Measurements from ENCODE around the gene ZMYND11. TPM values are rescaled to one million over a fixed set of nuclear protein-coding genes. Genes with fewer than 3 reads are reported as not detected.

The ZMYND11 gene
- total and polyA plus RNA-seq, 8 donors = 58.9 to 128 (median 119) TPM

- no peaks in the 10 kb centered on the region for H3K36me3 ChIP-seq
- TF ChIP-seq, protein P1, sequence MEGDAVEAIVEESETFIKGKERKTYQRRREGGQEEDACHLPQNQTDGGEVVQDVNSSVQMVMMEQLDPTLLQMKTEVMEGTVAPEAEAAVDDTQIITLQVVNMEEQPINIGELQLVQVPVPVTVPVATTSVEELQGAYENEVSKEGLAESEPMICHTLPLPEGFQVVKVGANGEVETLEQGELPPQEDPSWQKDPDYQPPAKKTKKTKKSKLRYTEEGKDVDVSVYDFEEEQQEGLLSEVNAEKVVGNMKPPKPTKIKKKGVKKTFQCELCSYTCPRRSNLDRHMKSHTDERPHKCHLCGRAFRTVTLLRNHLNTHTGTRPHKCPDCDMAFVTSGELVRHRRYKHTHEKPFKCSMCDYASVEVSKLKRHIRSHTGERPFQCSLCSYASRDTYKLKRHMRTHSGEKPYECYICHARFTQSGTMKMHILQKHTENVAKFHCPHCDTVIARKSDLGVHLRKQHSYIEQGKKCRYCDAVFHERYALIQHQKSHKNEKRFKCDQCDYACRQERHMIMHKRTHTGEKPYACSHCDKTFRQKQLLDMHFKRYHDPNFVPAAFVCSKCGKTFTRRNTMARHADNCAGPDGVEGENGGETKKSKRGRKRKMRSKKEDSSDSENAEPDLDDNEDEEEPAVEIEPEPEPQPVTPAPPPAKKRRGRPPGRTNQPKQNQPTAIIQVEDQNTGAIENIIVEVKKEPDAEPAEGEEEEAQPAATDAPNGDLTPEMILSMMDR (IDR thresholded peaks at IDR 0.05) = no peak
- peaks cover 0 to 25% of the 10 kb centered on the region in 2 donors for H3K27me3 ChIP-seq
- H3K9me3 ChIP-seq = no peaks in the 10 kb centered on the region
- no peak for ATAC-seq
- DNase-seq = no peak
- intact Hi-C loops (cut with DNase I) = no loop called here
- H3K27ac ChIP-seq = no peak overlapping the region
- peaks cover 0 to 21% of the 10 kb centered on the region in 2 donors for H3K4me1 ChIP-seq
- H3K4me3 ChIP-seq = no peak overlapping the region
These were observed 5.4 kb upstream of the ZMYND11 start for GRCh38 chr10:129810-130209.

DNA sequence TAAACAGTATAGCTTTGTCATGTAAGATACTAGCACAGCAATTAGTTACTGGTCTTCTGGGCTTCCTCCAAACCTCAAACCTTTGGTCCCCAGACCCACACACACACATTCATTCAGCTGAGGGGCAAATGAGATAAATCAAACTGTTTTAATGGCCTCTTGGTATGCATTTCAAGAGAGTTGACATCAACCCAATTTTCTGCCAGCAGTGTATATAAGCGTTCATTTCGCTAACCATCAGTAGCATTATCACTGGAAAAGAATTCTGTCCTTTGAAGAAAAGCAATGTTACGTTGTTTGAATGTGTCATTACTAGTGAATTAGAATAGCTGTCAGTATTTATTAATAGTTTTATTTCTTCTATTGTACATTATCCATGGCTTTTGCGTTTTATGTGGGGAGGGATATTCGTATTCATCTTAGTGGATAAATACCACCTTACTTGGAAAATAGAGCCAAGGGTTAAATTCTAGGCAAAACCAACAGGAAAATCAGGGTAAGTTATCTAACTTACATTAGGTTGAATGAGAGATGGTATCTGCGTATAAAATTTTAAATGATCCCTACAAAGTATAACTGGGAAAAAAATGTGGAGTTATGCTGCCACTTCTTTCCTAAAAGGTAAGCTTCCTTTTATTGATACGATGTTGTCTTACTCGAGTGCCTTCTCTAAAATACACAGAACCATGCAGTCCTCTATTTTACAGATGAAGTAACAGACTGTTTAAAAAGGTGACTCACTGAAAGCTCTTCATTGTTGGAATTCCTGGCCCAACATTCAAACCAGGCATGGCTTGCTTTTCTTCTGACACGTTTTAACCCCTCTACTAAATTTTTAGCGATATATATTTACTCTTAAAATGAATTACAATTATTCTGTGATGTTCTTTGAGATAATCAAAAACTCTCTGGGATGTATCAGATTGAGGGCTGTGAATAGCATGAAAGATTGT lies 2.0 kb upstream of the ZMYND11 start:
- H3K27ac ChIP-seq = no peak overlapping the region
- DNase-seq (no peak), ATAC-seq (peak; percentile 44)
- H3K27me3 ChIP-seq = peaks cover 0 to 29% of the 10 kb centered on the region in 2 donors
- peaks cover 10 to 28% of the 10 kb centered on the region in 2 donors for H3K4me1 ChIP-seq
- H3K36me3 ChIP-seq = no peaks in the 10 kb centered on the region
- no peaks in the 10 kb centered on the region for H3K9me3 ChIP-seq
- TF ChIP-seq, protein P1 (IDR thresholded peaks at IDR 0.05) = no peak
- intact Hi-C loops (cut with DNase I) = no loop called here
- peak overlapping the region in 1 of 2 donors; percentile 64 for H3K4me3 ChIP-seq

GRCh38 chr10:134247-135131 lies 766 bp upstream of the ZMYND11 start:
- H3K4me1 ChIP-seq = peaks cover 10 to 32% of the 10 kb centered on the region in 2 donors
- H3K27ac ChIP-seq = peak overlapping the region; percentile 90 to 94
- intact Hi-C loops (cut with DNase I) = no loop called here
- H3K27me3 ChIP-seq = peaks cover 0 to 29% of the 10 kb centered on the region in 2 donors
- peak in 3 of 4 donors; percentile 36 to 85 (median 44) for DNase-seq
- TF ChIP-seq, protein P1 (IDR thresholded peaks at IDR 0.05) = no peak
- no peaks in the 10 kb centered on the region for H3K9me3 ChIP-seq
- H3K4me3 ChIP-seq = peak overlapping the region; percentile 64 to 68
- peak; percentile 42 for ATAC-seq
- no peaks in the 10 kb centered on the region for H3K36me3 ChIP-seq

DNA sequence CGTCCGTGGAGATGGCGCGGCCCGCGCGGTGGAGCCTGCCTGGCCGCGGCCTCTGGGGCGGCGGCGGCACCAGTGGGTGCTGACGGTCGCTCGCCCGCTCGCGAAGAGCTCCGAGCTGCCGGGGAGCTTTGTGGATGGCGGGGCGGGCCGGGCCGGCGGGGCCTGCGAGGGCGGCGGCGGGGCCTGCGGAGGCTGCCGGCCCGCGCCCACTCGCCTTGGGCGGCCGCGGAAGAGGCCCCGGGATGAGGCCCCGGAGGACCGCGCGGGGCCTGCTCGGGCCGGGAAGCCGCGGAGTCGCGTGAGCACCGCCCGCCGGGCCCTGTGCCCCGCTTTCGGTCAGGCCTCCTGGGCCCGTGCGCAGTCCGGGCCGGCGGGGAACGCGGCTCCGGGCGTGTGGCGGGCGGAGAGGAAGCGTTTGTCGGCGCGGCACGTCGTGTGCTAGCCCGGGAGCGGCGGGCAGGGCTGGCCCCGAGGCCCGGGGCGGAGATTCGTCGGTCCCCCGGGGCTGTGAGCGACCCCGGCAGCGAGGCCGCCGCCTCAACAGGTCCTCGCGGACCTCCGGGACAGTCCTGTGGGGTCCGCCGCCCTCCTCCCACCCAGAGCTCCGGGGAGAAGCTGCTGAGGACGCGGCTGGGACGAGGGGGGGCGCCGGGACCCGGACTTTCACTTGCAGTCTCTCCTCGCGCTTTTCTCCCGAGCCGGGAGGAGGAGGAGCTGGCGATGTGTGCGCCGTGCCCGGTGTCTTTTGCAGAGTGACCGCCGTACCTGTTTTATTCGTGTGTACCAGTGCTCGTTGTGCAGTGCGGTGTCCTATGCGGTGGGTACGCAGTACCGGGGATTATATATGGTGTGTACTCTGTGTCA lies 578 bp downstream of the ZMYND11 start:
- peak; percentile 46 to 89 (median 66) for DNase-seq
- H3K4me3 ChIP-seq = peak overlapping the region; percentile 64 to 68
- ATAC-seq = peak; percentile 53
- TF ChIP-seq, protein P1 (IDR thresholded peaks at IDR 0.05) = no peak
- no peaks in the 10 kb centered on the region for H3K36me3 ChIP-seq
- no peaks in the 10 kb centered on the region for H3K9me3 ChIP-seq
- H3K27ac ChIP-seq = peak overlapping the region; percentile 90 to 94
- intact Hi-C loops (cut with DNase I) = no loop called here
- peaks cover 0 to 29% of the 10 kb centered on the region in 2 donors for H3K27me3 ChIP-seq
- peaks cover 10 to 32% of the 10 kb centered on the region in 2 donors for H3K4me1 ChIP-seq

All from left lung (tissue), 10 donors.